ENCODE data around the gene DEFB108B.
"Not testable (repeated sequence)": the region's sequence is repeated elsewhere in the genome, so short reads cannot be mapped to it uniquely, and the experiment has no call there.

The DEFB108B gene

DNA sequence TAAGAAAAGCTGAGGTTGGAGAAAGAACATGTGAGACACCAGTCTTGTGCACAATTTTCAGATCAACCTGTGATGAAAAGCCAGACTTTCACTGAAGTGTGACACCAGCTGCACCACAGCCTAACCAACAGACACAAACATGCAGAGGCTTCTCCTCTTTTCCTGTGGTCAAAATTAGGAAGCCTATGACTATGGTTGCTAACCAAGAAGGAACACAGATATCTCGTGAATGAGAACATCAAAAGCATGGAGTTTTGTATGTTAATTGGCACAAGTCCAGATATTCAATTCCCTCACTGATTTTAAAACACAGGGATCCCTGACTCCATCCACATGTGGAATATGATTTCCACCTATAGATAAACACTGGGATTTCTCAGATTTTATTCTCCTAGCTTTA, 11.5 kb upstream of the DEFB108B start:
- DNase-seq = not testable (repeated sequence)

DNA sequence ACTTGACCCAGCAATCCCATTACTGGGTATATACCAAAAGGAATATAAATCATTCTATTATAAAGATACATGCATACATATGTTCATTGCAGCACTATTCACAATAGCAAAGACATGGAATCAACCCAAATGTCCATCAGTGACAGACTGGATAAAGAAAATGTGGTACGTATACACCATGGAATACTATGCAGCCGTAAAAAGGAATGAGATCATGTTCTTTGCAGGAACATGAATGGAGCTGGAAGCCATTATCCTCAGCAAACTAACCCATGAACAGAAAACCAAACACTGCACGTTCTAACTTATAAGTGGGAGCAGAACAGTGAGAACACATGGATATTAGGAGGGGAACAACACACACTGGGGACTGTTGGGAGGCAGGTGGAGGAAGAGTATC, 3.8 kb upstream of the DEFB108B start:
- not testable (repeated sequence) for DNase-seq

DNA sequence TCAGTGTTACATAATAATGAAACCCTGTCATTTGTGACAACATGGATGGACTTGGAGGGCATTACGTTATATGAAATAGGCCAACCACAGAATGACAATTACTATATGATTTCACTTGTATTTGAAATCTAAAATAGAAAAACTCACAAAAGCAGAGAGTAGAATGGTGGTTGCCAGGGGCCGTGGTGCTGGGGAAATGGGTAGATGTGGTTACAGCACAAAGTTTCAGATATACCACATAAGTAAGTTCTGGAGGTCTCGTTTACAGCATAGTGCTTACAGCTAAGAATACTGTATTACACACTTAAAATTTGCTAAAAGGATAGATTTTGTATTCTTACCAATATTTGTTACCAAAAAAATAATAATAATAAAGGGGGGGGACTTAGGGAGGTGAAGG, 3.3 kb upstream of the DEFB108B start:
- DNase-seq = not testable (repeated sequence)

DNA sequence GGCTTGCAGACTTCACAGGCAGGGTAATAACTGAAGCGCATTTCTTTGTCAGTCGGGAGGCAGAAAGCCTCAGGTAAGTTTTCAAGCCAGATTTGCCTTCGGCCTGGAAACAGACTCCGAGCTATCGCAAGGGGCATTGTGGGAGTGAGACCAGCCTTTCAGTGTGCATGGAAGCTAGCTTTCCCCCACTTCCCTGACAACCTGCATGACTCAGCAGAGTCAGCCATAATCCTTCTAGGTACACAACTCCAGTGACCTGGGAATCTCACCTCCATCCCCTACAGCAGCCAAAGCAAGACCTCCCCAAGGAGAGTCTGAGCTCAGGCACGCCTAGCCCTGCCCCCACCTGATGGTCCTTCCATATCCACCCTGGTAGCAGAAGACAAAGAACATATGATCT, 9.7 kb downstream of the DEFB108B start:
- not testable (repeated sequence) for DNase-seq

DNA sequence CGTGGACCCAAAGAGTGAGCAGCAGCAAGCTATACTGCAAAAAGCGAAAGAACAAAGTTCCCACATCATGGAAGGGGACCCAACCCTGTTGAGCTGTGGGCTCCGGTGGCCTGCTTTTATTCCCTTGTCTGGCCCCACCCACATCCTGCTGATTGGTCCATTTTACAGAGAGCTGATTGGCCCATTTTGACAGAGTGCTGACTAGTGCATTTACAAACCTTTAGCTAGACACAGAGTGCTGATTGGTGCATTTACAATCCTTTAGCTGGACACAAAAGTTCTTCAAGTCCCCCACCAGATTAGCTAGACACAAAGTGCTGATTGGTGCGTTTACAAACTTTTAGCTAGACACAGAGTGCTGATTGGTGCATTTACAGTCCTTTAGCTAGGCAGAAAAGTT, 10.4 kb downstream of the DEFB108B start:
- not testable (repeated sequence) for DNase-seq

DNA sequence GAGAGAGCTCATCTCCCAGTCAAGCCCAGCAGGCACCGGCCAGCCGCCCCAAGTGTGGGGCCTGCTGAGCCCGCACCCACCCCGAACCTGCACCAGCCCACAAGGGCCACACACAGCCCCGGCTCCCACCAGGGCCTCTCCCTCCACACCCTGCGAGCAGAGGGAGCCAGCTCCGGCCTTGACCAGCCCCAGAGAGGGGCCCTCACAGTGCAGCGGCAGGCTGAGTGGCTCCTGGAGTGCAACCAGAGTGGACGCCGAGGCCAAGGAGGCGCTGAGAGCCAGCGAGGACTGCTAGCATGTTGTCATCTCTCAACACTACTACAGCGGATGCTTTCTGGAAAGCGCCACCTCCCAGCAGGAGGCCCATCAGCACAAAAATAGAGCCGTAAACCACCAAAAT, 10.9 kb downstream of the DEFB108B start:
- no peak for DNase-seq

DNA sequence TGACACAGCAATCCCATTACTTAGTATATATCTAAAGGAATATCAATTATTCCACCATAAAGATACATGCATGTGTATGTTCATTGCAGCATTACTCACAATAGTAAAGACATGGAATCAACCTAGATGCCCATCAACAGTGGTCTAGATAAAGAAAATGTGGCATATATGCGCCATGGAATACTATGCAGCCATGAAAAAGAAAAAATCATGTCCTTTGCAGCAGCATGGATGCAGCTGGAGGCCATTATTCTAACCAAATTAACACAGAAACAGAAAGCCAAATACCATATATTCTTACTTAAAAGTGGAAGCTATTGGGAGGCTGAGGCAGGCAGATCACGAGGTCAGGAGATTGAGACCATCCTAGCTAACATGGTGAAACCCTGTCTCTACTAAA, 20.9 kb downstream of the DEFB108B start:
- not testable (repeated sequence) for DNase-seq

DNA sequence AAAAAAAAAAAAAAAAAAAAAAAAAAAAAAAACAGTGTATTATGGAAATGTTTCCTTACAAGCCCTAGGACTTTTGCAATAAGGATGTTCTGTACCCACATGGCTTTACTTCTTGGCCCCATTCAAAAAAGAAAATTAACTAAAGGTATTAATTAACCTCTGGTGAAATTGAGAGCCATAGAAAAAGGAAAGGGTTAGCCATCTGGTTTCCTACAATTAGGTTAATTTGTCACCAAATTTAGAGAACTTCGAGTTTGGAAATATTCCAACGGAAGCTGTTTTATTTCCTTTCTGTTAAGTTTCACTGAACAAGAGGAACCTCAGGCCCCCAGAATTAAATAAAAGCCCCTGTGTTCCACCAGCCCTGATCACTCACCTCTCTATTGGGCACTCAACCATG, 22.9 kb downstream of the DEFB108B start:
- DNase-seq = not testable (repeated sequence)

DNA sequence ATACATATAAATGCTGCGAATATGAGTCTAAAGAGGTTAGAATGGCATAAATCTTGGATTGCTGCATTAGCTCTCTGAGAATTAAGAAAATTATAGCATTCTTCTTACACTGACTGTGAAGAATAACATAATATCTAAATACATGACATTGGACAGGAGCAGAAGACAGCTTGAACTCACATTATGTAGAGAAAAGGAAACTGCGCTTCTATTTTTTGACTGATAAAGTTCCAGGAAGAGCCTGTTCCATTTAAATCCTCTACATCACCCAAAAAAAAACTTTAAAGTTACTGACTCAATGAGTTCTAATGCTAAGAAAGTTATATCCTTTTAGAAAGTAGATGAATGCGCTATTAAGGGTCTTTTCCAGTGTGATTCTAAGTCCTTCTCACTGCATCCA, 27.8 kb downstream of the DEFB108B start:
- not testable (repeated sequence) for DNase-seq

DNA sequence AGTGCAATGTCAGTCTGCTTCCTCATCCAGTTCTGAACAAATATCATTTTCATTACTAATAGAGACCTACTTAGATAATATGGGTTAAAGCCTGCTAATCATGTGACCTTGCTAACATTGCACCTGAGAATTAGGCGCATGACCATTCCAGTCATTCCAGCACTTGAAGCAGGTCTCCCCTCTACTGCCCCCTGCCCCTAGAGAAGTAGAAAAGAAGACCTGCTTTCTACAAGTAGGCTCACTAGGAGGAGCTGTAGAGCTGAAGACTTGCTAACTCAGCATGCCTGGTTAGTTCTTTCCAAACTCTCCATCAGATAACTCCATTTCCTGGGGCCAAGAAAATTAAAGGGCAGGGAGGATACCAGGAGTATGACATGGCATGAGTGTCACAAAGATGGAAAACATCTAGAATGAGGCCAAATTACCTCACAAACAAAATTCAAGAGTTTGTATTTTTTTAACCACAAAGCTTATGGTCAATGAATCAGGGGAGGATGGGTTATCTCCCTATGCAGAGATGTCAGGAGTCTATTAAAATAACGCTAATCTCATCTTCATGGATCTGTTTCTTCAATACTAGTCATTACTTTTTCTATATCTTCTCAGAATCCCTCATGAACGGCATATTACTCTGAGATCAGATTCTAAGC, 31.1 kb downstream of the DEFB108B start:
- peak; percentile 43 for DNase-seq

DNA sequence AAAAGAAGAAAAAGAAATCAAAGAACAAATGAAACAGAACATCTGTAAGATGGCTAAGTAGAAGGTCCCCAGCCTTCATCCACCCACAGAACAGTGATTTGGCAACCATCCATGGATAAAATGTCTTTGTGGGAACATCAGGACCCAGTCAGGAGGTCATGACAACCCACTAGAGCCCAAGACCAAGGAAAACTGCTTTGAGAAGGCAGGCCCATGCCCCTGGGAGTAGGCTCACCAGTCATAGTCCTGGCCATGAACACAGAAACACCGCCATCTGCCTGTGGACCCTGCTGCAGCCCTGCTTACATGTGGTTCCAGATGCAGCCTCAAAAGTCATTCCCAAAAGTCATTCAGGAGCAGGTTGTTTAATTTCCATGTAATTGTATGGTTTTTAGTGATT, 34.2 kb downstream of the DEFB108B start:
- not testable (repeated sequence) for DNase-seq

DNA sequence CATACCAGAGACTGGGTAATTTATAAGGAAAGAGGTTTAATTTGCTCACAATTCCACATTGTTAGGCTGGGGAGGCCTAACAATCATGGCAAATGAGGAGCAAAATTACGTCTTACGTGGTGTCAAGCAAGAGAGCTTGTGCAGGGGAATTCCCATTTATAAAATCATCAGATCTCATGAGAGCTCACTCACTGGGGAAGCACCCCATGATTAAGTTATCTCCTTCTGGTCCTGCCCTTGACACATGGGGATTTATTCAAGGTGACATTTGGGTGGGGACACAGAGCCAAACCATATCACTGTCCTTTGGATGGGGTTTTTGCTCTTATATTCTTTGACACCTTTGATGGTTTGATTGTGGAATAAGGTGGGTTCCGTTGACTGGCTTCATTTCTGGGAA, 36.9 kb downstream of the DEFB108B start:
- DNase-seq = not testable (repeated sequence)

DNA sequence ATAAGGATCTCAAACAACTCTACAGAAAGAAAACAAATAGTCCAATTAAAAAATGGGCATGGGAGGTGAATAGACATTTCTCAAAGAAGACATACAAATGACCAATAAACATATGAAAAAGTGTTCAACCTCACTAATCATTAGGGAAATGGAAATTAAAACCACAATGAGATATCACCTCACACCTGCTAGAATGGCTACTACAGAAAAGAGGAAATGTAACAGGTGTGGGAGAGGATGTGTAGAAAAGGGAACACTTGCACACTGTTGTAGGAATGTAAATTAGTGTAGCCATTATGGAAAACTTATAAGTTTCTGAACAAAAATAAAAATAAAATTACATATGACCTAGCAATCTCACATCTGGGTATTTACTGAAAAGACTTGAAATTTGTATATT, 37.7 kb downstream of the DEFB108B start:
- not testable (repeated sequence) for DNase-seq

DNA sequence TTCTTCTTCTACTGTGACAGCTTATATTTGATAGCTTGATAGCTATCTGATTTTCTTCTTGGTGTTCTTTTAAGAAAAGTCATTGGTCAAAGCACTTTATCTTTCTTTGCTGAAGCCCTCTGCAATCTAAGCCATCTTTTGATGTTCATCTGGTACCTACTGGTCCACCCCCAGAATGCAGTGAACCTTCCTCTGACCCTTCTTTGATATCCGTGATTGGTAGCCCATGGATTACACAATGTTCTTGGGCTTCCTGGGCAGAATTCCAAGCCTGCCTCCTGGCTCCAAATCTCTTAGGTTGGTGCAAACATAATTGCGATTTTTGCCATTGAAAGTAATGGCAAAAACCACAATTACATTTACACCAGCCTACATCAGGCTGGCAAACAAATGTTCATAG, 43.3 kb downstream of the DEFB108B start:
- DNase-seq = not testable (repeated sequence)

DNA sequence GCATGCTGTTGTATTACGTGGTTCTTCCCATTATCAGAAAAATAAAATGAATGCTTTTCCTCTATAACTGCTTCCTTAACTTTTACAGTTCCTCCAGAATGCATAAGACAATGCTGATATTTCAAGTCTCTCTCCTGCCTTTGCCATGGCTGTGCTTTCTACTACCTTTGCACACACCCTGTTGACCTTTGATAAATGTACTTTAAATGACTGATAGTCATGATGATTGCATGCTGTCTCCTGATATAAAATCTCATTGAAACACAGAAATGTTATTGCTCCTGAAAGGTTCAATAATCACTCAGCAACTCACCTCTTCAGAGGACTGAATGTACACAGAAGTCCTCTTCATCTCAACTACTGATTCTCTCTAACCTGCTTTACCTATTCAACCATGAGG, 45.1 kb downstream of the DEFB108B start, which contains the start of gene DEFB131B:
DEFB131B (plus strand) TSS at position 395 of the 400 bp plus-strand sequence; CDS start at position 395, 0 bp downstream.
- DNase-seq = not testable (repeated sequence)

DNA sequence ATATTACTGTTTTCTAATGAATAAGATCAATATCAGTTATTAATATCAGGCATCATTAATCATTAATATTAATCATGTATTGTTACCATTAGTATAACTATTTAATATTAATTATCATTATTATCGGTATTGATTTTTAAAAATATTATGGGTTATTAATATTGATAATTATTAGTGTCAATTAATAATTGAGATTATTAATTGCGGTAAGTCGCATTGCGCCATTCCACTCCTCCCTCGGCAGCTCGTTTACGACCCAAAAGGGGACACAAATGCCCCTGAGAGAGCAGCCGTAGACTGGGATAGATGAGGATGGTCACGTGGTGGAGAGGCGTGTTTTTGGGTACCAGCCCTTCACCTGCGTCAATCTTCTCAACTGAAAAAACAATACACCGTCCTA, 52.8 kb downstream of the DEFB108B start:
- DNase-seq = not testable (repeated sequence)
